ENCODE data around the gene KCNIP2.

KCNIP2 gene

GRCh38 chr10:101780187-101780817 lies 63.3 kb downstream of the KCNIP2 start:
- TF ChIP-seq EZH2 (optimal IDR thresholded peaks at IDR 0.05; ENCODE audit: low read depth, low read length) (no peak), EZH2phosphoT487 (IDR thresholded peaks at IDR 0.05; ENCODE audit: low read length) (no peak), CTCF (IDR thresholded peaks at IDR 0.05; ENCODE audit: low read length) (no peak)
- Histone ChIP-seq H3K27ac (ENCODE audit: low read length) (no peak overlapping the region), H3K27me3 (replicated peaks; ENCODE audit: insufficient read depth, low read length) (peaks cover 23% of the 10 kb centered on the region), H3K4me2 (ENCODE audit: low read depth, low read length) (peak overlapping the region; percentile 99), H3F3A (ENCODE audit: insufficient read depth, low read length) (peaks cover 17% of the 10 kb centered on the region), H3K36me3 (replicated peaks; ENCODE audit: insufficient read depth, low read length) (no peaks in the 10 kb centered on the region), H3K79me2 (ENCODE audit: low read length) (peaks cover 16% of the 10 kb centered on the region), H2AFZ (ENCODE audit: low read length) (peak overlapping the region; percentile 63), H3K4me1 (ENCODE audit: low read length) (peaks cover 17% of the 10 kb centered on the region), H3K4me3 (ENCODE audit: low read length) (peak overlapping the region; percentile 59), H3K9me2 (replicated peaks; ENCODE audit: insufficient read depth, low read length) (no peaks in the 10 kb centered on the region), H3K9ac (ENCODE audit: low read length) (no peak overlapping the region), H3K9me3 (replicated peaks; ENCODE audit: insufficient read depth, low read length) (no peaks in the 10 kb centered on the region), H4K20me1 (ENCODE audit: insufficient read depth, low read length) (no peaks in the 10 kb centered on the region)
- no peak for DNase-seq

- peaks cover 29% of the 10 kb centered on the region for H3K27me3 ChIP-seq (replicated peaks; ENCODE audit: insufficient read depth, low read length)
- peak; percentile 72 for DNase-seq
- H3K9me2 ChIP-seq (replicated peaks; ENCODE audit: insufficient read depth, low read length) = no peaks in the 10 kb centered on the region
- no peak overlapping the region for H3K27ac ChIP-seq (ENCODE audit: low read length)
- peak overlapping the region; percentile 59 for H3K4me3 ChIP-seq (ENCODE audit: low read length)
- H3K4me1 ChIP-seq (ENCODE audit: low read length) = peaks cover 17% of the 10 kb centered on the region
- H3K9me3 ChIP-seq (replicated peaks; ENCODE audit: insufficient read depth, low read length) = no peaks in the 10 kb centered on the region
- peak overlapping the region; percentile 99 for H3K4me2 ChIP-seq (ENCODE audit: low read depth, low read length)
- H3K36me3 ChIP-seq (replicated peaks; ENCODE audit: insufficient read depth, low read length) = no peaks in the 10 kb centered on the region
- no peaks in the 10 kb centered on the region for H4K20me1 ChIP-seq (ENCODE audit: insufficient read depth, low read length)
- peaks cover 11% of the 10 kb centered on the region for H3F3A ChIP-seq (ENCODE audit: insufficient read depth, low read length)
- peak overlapping the region; percentile 33; the same call in 1 of the 2 replicates for H3K9ac ChIP-seq (ENCODE audit: low read length)
- TF ChIP-seq EZH2 (optimal IDR thresholded peaks at IDR 0.05; ENCODE audit: low read depth, low read length) (no peak), EZH2phosphoT487 (IDR thresholded peaks at IDR 0.05; ENCODE audit: low read length) (no peak), CTCF (IDR thresholded peaks at IDR 0.05; ENCODE audit: low read length) (peak; percentile 78)
- peak overlapping the region; percentile 63 for H2AFZ ChIP-seq (ENCODE audit: low read length)
- H3K79me2 ChIP-seq (ENCODE audit: low read length) = peaks cover 16% of the 10 kb centered on the region
Observed at GRCh38 chr10:101779544-101780186, 63.9 kb downstream of the KCNIP2 start.

GRCh38 chr10:101778781-101779543 lies 64.6 kb downstream of the KCNIP2 start:
- Histone ChIP-seq H3K4me3 (ENCODE audit: low read length) (peak overlapping the region; percentile 59), H3K4me1 (ENCODE audit: low read length) (peaks cover 17% of the 10 kb centered on the region), H3K27me3 (replicated peaks; ENCODE audit: insufficient read depth, low read length) (peaks cover 36% of the 10 kb centered on the region), H3K9me2 (replicated peaks; ENCODE audit: insufficient read depth, low read length) (no peaks in the 10 kb centered on the region), H3K36me3 (replicated peaks; ENCODE audit: insufficient read depth, low read length) (no peaks in the 10 kb centered on the region), H3F3A (ENCODE audit: insufficient read depth, low read length) (0 out of 2 replicates have a peak, but pooled peaks cover 4% of the 10 kb centered on the region), H3K4me2 (ENCODE audit: low read depth, low read length) (peak overlapping the region; percentile 99), H2AFZ (ENCODE audit: low read length) (peak overlapping the region; percentile 63), H3K27ac (ENCODE audit: low read length) (no peak overlapping the region), H3K79me2 (ENCODE audit: low read length) (peaks cover 16% of the 10 kb centered on the region), H4K20me1 (ENCODE audit: insufficient read depth, low read length) (no peaks in the 10 kb centered on the region), H3K9me3 (replicated peaks; ENCODE audit: insufficient read depth, low read length) (no peaks in the 10 kb centered on the region), H3K9ac (ENCODE audit: low read length) (peak overlapping the region; percentile 33; the same call in 1 of the 2 replicates)
- DNase-seq = peak; percentile 63
- TF ChIP-seq EZH2 (optimal IDR thresholded peaks at IDR 0.05; ENCODE audit: low read depth, low read length) (no peak), EZH2phosphoT487 (IDR thresholded peaks at IDR 0.05; ENCODE audit: low read length) (no peak), CTCF (IDR thresholded peaks at IDR 0.05; ENCODE audit: low read length) (no peak)

Measured in MM.1S (cell line).